Measurements from ENCODE around the gene CYP4A22.

DNA sequence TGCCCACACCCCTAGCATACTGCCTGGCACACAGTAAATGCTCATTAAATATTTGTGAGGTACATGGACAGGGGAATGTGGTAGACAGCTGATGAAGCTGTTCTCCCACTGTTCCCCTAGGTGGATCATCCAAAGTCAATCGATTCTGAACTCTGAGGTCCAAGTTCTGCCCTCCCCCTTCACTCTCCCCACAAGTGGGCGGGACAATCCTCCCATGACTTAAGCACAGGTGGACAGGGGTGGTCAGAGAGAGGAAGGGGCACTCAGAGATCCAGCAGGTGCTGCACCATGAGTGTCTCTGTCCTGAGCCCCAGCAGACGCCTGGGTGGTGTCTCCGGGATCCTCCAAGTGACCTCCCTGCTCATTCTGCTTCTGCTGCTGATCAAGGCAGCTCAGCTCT is at the start of gene CYP4A22:
- TF ChIP-seq NCOA1 (IDR thresholded peaks at IDR 0.05; ENCODE audit: low read depth) (no peak), RBFOX2 (IDR thresholded peaks at IDR 0.05; ENCODE audit: low read depth, low read length) (no peak), PHTF2 (CRISPR knock-in tag; IDR thresholded peaks at IDR 0.05) (no peak), POLR3A (IDR thresholded peaks at IDR 0.05; ENCODE audit: borderline replicate concordance, extremely low read depth, insufficient read depth, insufficient read length) (no peak)
- TF ChIP-seq, protein P1, sequence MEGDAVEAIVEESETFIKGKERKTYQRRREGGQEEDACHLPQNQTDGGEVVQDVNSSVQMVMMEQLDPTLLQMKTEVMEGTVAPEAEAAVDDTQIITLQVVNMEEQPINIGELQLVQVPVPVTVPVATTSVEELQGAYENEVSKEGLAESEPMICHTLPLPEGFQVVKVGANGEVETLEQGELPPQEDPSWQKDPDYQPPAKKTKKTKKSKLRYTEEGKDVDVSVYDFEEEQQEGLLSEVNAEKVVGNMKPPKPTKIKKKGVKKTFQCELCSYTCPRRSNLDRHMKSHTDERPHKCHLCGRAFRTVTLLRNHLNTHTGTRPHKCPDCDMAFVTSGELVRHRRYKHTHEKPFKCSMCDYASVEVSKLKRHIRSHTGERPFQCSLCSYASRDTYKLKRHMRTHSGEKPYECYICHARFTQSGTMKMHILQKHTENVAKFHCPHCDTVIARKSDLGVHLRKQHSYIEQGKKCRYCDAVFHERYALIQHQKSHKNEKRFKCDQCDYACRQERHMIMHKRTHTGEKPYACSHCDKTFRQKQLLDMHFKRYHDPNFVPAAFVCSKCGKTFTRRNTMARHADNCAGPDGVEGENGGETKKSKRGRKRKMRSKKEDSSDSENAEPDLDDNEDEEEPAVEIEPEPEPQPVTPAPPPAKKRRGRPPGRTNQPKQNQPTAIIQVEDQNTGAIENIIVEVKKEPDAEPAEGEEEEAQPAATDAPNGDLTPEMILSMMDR (IDR thresholded peaks at IDR 0.05 in 2 of 3, conservative IDR thresholded peaks at IDR 0.05 in 1 of 3; ENCODE audit: insufficient read depth in 2 of 3, low read depth in 1 of 3, low read length in 3 of 3) = no peak

All from K562 (cell line).